H1 (cell line): Measurements from ENCODE around the gene GPR18. TPM values are rescaled to one million over a fixed set of nuclear protein-coding genes. Genes with fewer than 3 reads are reported as not detected.

Source experiments
- CTCF ChIA-PET: fragments of 300-600 bp; sonication (Branson Sonifier 250); formaldehyde crosslinking; loops from one replicate; lab custom pipeline; 2021; ENCODE audit not compliant: partially characterized antibody; lab: Charles Lee
- POLR2A ChIA-PET: fragments of 300-600 bp; sonication (Branson Sonifier 250); formaldehyde crosslinking; loops from one replicate; lab custom pipeline; 2021; ENCODE audit warnings: inconsistent platforms; ENCODE audit not compliant: partially characterized antibody; lab: Charles Lee
- DNase-seq, 2 experiments: peaks; one replicate each; pipeline versions ENCODE4 v3.0.0 to v3.0.0-alpha.2; 2010 to 2022; ENCODE audit warnings: low spot score in 2 of 2, low read depth in 1 of 2, mixed read lengths in 1 of 2
- FAIRE-seq: peaks from 2 replicates; lab custom pipeline; 2011; peaks lifted over from hg19 to GRCh38; lab: Jason Lieb, UNC
- H2AFZ ChIP-seq: 2 replicates; pipeline ENCODE4 v1.8.1; 2012; ENCODE audit warnings: low read length, inconsistent platforms
- H2AK5ac ChIP-seq: 2 replicates; pipeline ENCODE4 v1.6.1; 2013; ENCODE audit warnings: low read depth, low read length
- H2BK120ac ChIP-seq: replicated peaks from 2 replicates; pipeline ENCODE3; 2013; ENCODE audit warnings: low read depth, low read length, inconsistent platforms
- H2BK12ac ChIP-seq: 2 replicates; pipeline ENCODE4 v1.6.1; 2013; ENCODE audit warnings: low read depth, low read length
- H2BK15ac ChIP-seq: 2 replicates; pipeline ENCODE4 v1.6.1; 2013; ENCODE audit warnings: low read length
- H2BK20ac ChIP-seq: 2 replicates; pipeline ENCODE4 v1.6.1; 2013; ENCODE audit warnings: low read length
- H2BK5ac ChIP-seq: 2 replicates; pipeline ENCODE4 v1.6.1; 2013; ENCODE audit warnings: low read depth, low read length
- H3K14ac ChIP-seq: 2 replicates; pipeline ENCODE4 v1.6.1; 2013; ENCODE audit warnings: inconsistent platforms; ENCODE audit not compliant: insufficient read length
- H3K18ac ChIP-seq: 2 replicates; pipeline ENCODE4 v1.6.1; 2013; ENCODE audit warnings: low read length; ENCODE audit errors: extremely low read depth
- H3K23ac ChIP-seq: 2 replicates; pipeline ENCODE4 v1.6.1; 2013; ENCODE audit warnings: inconsistent platforms; ENCODE audit not compliant: insufficient read length
- H3K23me2 ChIP-seq: 2 replicates; pipeline ENCODE4 v1.6.1; 2013; ENCODE audit warnings: low read depth, low read length
- H3K27ac ChIP-seq: 2 replicates; pipeline ENCODE4 v1.6.1; 2011; ENCODE audit warnings: low read depth, low read length, inconsistent platforms
- H3K27me3 ChIP-seq, 4 experiments: replicated peaks in 1 of 4; 1 replicate in 1 of 4; 2 replicates in 3 of 4; pipeline versions ENCODE4 v1.6.1 to v1.8.1; 2011 to 2013; ENCODE audit warnings: low read length in 3 of 4, mild to moderate bottlenecking in 3 of 4, inconsistent platforms in 2 of 4, mixed read lengths in 2 of 4, moderate library complexity in 1 of 4; ENCODE audit not compliant: control insufficient read depth in 3 of 4, insufficient read depth in 3 of 4; ENCODE audit errors: extremely low read depth in 1 of 4
- H3K36me3 ChIP-seq, 4 experiments: 2 replicates each; pipeline versions ENCODE4 v1.6.1 to v1.8.1; 2011 to 2013; ENCODE audit warnings: mild to moderate bottlenecking in 4 of 4, low read length in 3 of 4, moderate library complexity in 2 of 4, control low read depth in 1 of 4, inconsistent platforms in 1 of 4; ENCODE audit not compliant: insufficient read depth in 4 of 4, control insufficient read depth in 2 of 4
- H3K4ac ChIP-seq: replicated peaks from 2 replicates; pipeline ENCODE3; 2013; ENCODE audit warnings: low read length, low read depth, mixed read lengths, inconsistent platforms; ENCODE audit not compliant: insufficient read length
- H3K4me1 ChIP-seq, 4 experiments: replicated peaks in 1 of 4; 1 replicate in 1 of 4; 2 replicates in 3 of 4; pipeline versions ENCODE4 v1.6.1 to v1.8.1; 2011 to 2013; ENCODE audit warnings: low read length in 3 of 4, inconsistent platforms in 2 of 4, mixed read lengths in 1 of 4; ENCODE audit not compliant: insufficient read depth in 4 of 4, control insufficient read depth in 3 of 4
- H3K4me2 ChIP-seq, 2 experiments: 2 replicates each; pipeline versions ENCODE4 v1.6.1 to v1.8.1; 2011 to 2013; ENCODE audit warnings: low read depth in 2 of 2, low read length in 2 of 2, control low read depth in 1 of 2, inconsistent platforms in 1 of 2, mild to moderate bottlenecking in 1 of 2; ENCODE audit not compliant: insufficient read depth in 1 of 2
- H3K4me3 ChIP-seq, 4 experiments: fragments of 200-600, 300-600 bp in 1 of 4; sonication (generic), shearing (Covaris generic), sonication (Bioruptor Twin) in 1 of 4; 2 replicates each; pipeline versions ENCODE4 v1.5.1 to v1.8.1; 2011 to 2016; ENCODE audit warnings: low read length in 4 of 4, low read depth in 3 of 4, control low read depth in 2 of 4, inconsistent platforms in 2 of 4, mild to moderate bottlenecking in 2 of 4, mixed read lengths in 1 of 4, moderate library complexity in 1 of 4; ENCODE audit not compliant: insufficient read depth in 2 of 4; ENCODE audit errors: extremely low read depth in 1 of 4
- H3K56ac ChIP-seq: replicated peaks from 2 replicates; pipeline ENCODE3; 2013; ENCODE audit warnings: low read depth, mild to moderate bottlenecking, mixed read lengths, low read length, inconsistent platforms; ENCODE audit not compliant: insufficient read length
- H3K79me1 ChIP-seq: 2 replicates; pipeline ENCODE4 v1.6.1; 2013; ENCODE audit warnings: low read depth, low read length, control low read depth
- H3K79me2 ChIP-seq, 2 experiments: 2 replicates each; pipeline versions ENCODE4 v1.6.1 to v1.8.1; 2012 to 2013; ENCODE audit warnings: low read length in 2 of 2, mild to moderate bottlenecking in 2 of 2, inconsistent platforms in 1 of 2; ENCODE audit not compliant: insufficient read depth in 2 of 2, control insufficient read depth in 1 of 2
- H3K9ac ChIP-seq, 4 experiments: replicated peaks in 1 of 4; 1 replicate in 1 of 4; 2 replicates in 3 of 4; pipeline versions ENCODE4 v1.6.1 to v1.8.1; 2011 to 2013; ENCODE audit warnings: low read depth in 3 of 4, low read length in 3 of 4, control low read depth in 2 of 4, mild to moderate bottlenecking in 2 of 4, moderate library complexity in 2 of 4, inconsistent platforms in 1 of 4; ENCODE audit errors: extremely low read depth in 1 of 4
- H3K9me3 ChIP-seq, 2 experiments: 2 replicates each; pipeline versions ENCODE4 v1.6.1 to v1.8.1; 2012 to 2013; ENCODE audit warnings: mild to moderate bottlenecking in 2 of 2, moderate library complexity in 2 of 2, control low read depth in 1 of 2, inconsistent platforms in 1 of 2, low read depth in 1 of 2, low read length in 1 of 2, mixed read lengths in 1 of 2; ENCODE audit not compliant: insufficient read depth in 2 of 2
- H4K20me1 ChIP-seq, 2 experiments: replicated peaks in 1 of 2; 2 replicates each; pipeline versions ENCODE3 to v1.8.1; 2011 to 2013; ENCODE audit warnings: inconsistent platforms in 2 of 2, low read length in 2 of 2, mild to moderate bottlenecking in 1 of 2; ENCODE audit not compliant: insufficient read depth in 2 of 2, control insufficient read depth in 1 of 2
- H4K5ac ChIP-seq: 2 replicates; pipeline ENCODE4 v1.6.1; 2013; ENCODE audit warnings: low read length, low read depth, mixed read lengths, inconsistent platforms; ENCODE audit not compliant: insufficient read length
- H4K8ac ChIP-seq: 2 replicates; pipeline ENCODE4 v1.8.0; 2013; ENCODE audit warnings: mild to moderate bottlenecking, moderate library complexity, low read length, inconsistent platforms; ENCODE audit not compliant: insufficient read depth; ENCODE audit errors: extremely low read depth
- H4K91ac ChIP-seq: replicated peaks from 2 replicates; pipeline ENCODE3; 2013; ENCODE audit warnings: low read length, mixed read lengths, inconsistent platforms; ENCODE audit not compliant: insufficient read length
- CEBPB ChIP-seq: IDR thresholded peaks from 2 replicates; pipeline ENCODE4 v1.6.1; 2012; ENCODE audit warnings: low read depth, low read length
- CHD1 ChIP-seq: IDR thresholded peaks from 2 replicates; pipeline ENCODE4 v1.6.1; 2012; ENCODE audit warnings: low read depth, low read length, improper control_type of control experiment
- CHD2 ChIP-seq: IDR thresholded peaks from 2 replicates; pipeline ENCODE4 v1.6.1; 2012; ENCODE audit warnings: low read length, improper control_type of control experiment
- JUND ChIP-seq: IDR thresholded peaks from 2 replicates; pipeline ENCODE4 v1.6.1; 2011; ENCODE audit warnings: mild to moderate bottlenecking, improper control_type of control experiment, low read length
- POLR2AphosphoS5 ChIP-seq: IDR thresholded peaks from 2 replicates; pipeline ENCODE4 v1.6.1; 2011; ENCODE audit warnings: low read depth, low read length
- RNF2 ChIP-seq: fragments of 200-900, 300-1000 bp; sonication (generic); IDR thresholded peaks from 2 replicates; pipeline ENCODE4 v1.7.1; 2016; ENCODE audit warnings: borderline replicate concordance, low read depth, mild to moderate bottlenecking, antibody characterized with exemption, low read length; ENCODE audit not compliant: poor library complexity, severe bottlenecking; ENCODE audit errors: missing control alignments
- SAP30 ChIP-seq: fragments of 300-600 bp; sonication (generic); IDR thresholded peaks from 2 replicates; pipeline ENCODE4 v1.7.1; 2012; ENCODE audit warnings: low read length, moderate library complexity, mild to moderate bottlenecking, inconsistent platforms; ENCODE audit not compliant: insufficient read depth, insufficient replicate concordance
- SIX5 ChIP-seq: IDR thresholded peaks from 2 replicates; pipeline ENCODE4 v1.6.1; 2011; ENCODE audit warnings: mild to moderate bottlenecking, low read depth, low read length
- SP4 ChIP-seq: IDR thresholded peaks from 2 replicates; pipeline ENCODE4 v1.6.1; 2012; ENCODE audit warnings: low read length, inconsistent platforms
- SRF ChIP-seq: IDR thresholded peaks from 2 replicates; pipeline ENCODE4 v1.6.1; 2011; ENCODE audit warnings: mild to moderate bottlenecking, low read depth, low read length, moderate library complexity
- SUZ12 ChIP-seq: fragments of 200-600 bp; sonication (generic); IDR thresholded peaks from 2 replicates; pipeline ENCODE4 v1.6.1; 2012; ENCODE audit warnings: mild to moderate bottlenecking, inconsistent platforms, low read length, moderate library complexity, mixed read lengths
- TEAD4 ChIP-seq: IDR thresholded peaks from 2 replicates; pipeline ENCODE4 v1.6.1; 2012; ENCODE audit warnings: low read depth, low read length, inconsistent platforms, mixed read lengths
- WGBS, 2 experiments: shearing (Covaris generic) in 1 of 2; methylation state at CpG; one replicate each; pipeline versions ENCODE4 v1.1.6 to v1.1.7; 2013 to 2015; ENCODE audit warnings: low lambda C conversion rate in 2 of 2, mixed read lengths in 2 of 2, inconsistent platforms in 1 of 2, low coverage in 1 of 2, missing lambda C conversion rate in 1 of 2; ENCODE audit not compliant: insufficient replicate concordance in 2 of 2, insufficient coverage in 1 of 2, insufficient read length in 1 of 2; ENCODE audit errors: extremely low coverage in 1 of 2, missing lambda C conversion rate in 1 of 2; 5-methylcytosine and 5-hydroxymethylcytosine counted together
- polyA plus RNA-seq, 7 experiments: library from polyadenylated mRNA; depleted of rRNA in 3 of 7; stranded (reverse) in 5 of 7; unstranded in 2 of 7; fragments of >200 nt in 5 of 7; fragments of 200-250 nt in 2 of 7; gene quantifications; 1 replicate in 5 of 7; 2 replicates in 1 of 7; 4 replicates in 1 of 7; pipeline versions ENCODE4 v1.2.1 to v1.2.3, GENCODE V29; 2011 to 2013; ENCODE audit warnings: missing spikeins in 2 of 7, mixed read lengths in 2 of 7
- total RNA-seq: library from RNA; stranded (reverse); fragmentation: NEBNext Ultra II Directional; extraction: Animal tissue kit (Norgen Biotek cat#: 25700); gene quantifications from 2 replicates; pipeline ENCODE4 v1.2.1, GENCODE V29; 2021
- TF ChIP-seq, protein P1 (sequence below): IDR thresholded peaks from 2 replicates; pipeline ENCODE4 v1.6.1; 2011; ENCODE audit warnings: low read depth, mild to moderate bottlenecking, low read length; ENCODE audit not compliant: insufficient read depth

Gene GPR18
- total and polyA plus RNA-seq, 2 of the 8 experiments (the other 6 are each of a cell fraction or from before 2014, with no cell fraction given): not detected

DNA sequence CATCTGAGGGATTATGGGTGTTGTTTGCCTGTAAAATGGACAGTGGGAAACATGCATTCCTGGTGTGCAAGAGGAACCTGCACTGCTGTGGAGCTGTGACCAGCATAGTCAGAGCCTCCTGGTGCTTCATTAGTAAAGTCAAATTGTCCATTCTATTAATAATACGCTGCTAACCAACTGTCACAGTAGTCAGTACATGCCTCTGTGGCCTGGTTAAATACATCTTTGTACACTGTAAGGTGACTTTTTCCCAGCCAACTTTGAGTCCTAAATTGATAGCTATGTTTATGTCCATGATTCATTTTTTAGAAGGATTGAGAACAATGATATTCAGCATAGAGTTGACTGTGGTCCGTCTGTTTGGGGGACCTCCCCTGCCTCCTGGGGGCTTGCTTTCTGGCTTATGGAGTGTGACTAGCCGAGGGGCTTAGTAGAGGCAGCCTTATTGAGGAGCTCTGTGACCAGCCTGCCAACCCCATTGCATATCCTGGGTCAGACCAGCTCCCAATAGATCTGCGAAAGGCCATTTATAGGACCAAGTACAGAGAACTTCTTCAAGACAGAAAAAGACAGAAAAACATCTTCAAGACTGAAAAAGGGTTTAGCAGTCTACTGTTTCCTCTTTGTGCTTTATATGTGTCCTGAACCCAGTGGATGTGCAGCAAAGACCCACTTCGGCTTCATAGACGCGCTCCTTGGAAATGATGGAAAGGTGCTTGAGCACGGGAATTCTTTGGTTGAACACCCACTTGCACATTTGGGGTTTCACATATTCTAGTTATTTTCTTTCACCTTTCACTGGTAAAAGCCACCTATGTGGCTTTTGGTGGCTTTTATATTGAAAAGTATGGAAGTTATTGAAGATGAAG, 44.7 kb upstream of the GPR18 start:
- DNase-seq (no peak), FAIRE-seq (no peak)
- H2AK5ac ChIP-seq: no peak overlapping the region
- no peaks in the 10 kb centered on the region; a peak in 1 of 7 replicates for H3K4me1 ChIP-seq
- no peak overlapping the region for H2BK5ac ChIP-seq
- no peak overlapping the region for H3K23ac ChIP-seq
- no peak overlapping the region for H3K4ac ChIP-seq
- 93% methylated on average over 8 of the region's 8 CpGs; no CpG with 5 or more reads in 1 of the 2 experiments for WGBS, 2 experiments
- no peak overlapping the region for H3K4me3 ChIP-seq
- CTCF ChIA-PET: interaction anchor here (0.8 to 1.8 kb wide), 6 partner anchors 9 to 118 kb away, joined by 3 to 5 read pairs (median 3); no protein-coding TSS in a partner anchor
- H3K9ac ChIP-seq: no peak overlapping the region
- H2AFZ ChIP-seq: no peak overlapping the region
- H3K56ac ChIP-seq: no peak overlapping the region
- no peak overlapping the region for H2BK15ac ChIP-seq
- H4K8ac ChIP-seq: no peak overlapping the region
- no peaks in the 10 kb centered on the region for H3K79me1 ChIP-seq
- H3K9me3 ChIP-seq: no peaks in the 10 kb centered on the region
- H4K91ac ChIP-seq: no peak overlapping the region
- H2BK20ac ChIP-seq: no peak overlapping the region
- POLR2A ChIA-PET: no interaction called here
- no peaks in the 10 kb centered on the region for H3K27me3 ChIP-seq
- H3K18ac ChIP-seq: no peak overlapping the region
- H4K5ac ChIP-seq: no peak overlapping the region
- H3K27ac ChIP-seq: no peak overlapping the region
- no peaks in the 10 kb centered on the region for H3K79me2 ChIP-seq
- no peak overlapping the region for H2BK12ac ChIP-seq
- no peaks in the 10 kb centered on the region for H3K23me2 ChIP-seq
- no peaks in the 10 kb centered on the region for H3K36me3 ChIP-seq
- H2BK120ac ChIP-seq: no peak overlapping the region
- H3K4me2 ChIP-seq: no peak overlapping the region
- peaks cover 3 to 5% of the 10 kb centered on the region in 2 experiments for H4K20me1 ChIP-seq
- H3K14ac ChIP-seq: no peak overlapping the region
- TF ChIP-seq POLR2AphosphoS5 (no peak), SAP30 (no peak), SIX5 (no peak), JUND (no peak), RNF2 (no peak), SUZ12 (no peak), CHD1 (no peak), CEBPB (no peak), SRF (no peak), CHD2 (no peak), SP4 (no peak), TEAD4 (no peak)
- TF ChIP-seq, protein P1, sequence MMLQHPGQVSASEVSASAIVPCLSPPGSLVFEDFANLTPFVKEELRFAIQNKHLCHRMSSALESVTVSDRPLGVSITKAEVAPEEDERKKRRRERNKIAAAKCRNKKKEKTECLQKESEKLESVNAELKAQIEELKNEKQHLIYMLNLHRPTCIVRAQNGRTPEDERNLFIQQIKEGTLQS: no peak
